Measurements from ENCODE around the gene BAIAP2.

DNA sequence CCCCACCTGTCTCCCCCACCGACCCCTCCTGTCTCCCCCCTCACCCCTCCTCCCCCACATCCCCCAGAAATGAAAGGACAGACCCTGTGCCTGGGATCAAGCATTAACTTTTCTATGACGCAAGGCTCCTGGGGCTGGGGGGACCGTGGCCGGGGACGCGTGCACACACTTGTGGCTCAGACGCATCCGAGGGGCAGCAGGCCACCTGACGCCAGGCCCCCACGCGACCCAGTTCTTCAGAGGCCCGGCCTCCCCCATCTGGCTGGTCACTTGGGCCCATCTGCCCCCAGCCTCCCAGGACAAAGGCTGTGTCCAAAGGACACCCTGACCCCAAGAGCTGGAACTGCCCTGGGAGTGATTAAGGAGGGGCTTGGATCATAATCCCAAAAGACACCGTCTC, 116.3 kb downstream of the BAIAP2 start:
- TF ChIP-seq, protein P1, sequence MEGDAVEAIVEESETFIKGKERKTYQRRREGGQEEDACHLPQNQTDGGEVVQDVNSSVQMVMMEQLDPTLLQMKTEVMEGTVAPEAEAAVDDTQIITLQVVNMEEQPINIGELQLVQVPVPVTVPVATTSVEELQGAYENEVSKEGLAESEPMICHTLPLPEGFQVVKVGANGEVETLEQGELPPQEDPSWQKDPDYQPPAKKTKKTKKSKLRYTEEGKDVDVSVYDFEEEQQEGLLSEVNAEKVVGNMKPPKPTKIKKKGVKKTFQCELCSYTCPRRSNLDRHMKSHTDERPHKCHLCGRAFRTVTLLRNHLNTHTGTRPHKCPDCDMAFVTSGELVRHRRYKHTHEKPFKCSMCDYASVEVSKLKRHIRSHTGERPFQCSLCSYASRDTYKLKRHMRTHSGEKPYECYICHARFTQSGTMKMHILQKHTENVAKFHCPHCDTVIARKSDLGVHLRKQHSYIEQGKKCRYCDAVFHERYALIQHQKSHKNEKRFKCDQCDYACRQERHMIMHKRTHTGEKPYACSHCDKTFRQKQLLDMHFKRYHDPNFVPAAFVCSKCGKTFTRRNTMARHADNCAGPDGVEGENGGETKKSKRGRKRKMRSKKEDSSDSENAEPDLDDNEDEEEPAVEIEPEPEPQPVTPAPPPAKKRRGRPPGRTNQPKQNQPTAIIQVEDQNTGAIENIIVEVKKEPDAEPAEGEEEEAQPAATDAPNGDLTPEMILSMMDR (conservative IDR thresholded peaks at IDR 0.05; ENCODE audit: low read length), result no peak
- TF ChIP-seq EZH2phosphoT487 (IDR thresholded peaks at IDR 0.05; ENCODE audit: borderline replicate concordance), result no peak

Measured in Loucy (cell line).